Measurements from ENCODE around the gene GPSM3.

DNA sequence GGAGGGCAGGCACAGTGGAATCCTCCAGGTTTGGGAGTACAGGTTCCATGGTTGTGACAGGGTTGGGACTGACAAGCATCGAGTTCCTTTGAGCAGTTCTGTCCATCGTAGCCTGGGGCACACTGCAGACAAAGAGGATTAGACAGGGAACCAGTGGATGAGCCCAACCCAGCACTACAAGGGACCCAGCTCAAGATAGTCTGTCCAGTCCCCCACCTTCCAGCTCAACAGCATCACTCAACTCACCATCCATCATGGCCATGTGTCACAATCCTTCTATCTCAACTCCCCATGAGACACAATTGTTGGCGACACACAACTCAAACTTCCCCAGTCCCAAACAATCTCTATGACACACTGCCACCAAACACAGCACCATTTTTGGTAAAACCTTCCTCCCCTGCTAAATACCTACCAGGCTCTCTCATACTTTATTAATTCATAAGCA lies 11.8 kb upstream of the GPSM3 start:
- no peak for TF ChIP-seq CTCF (IDR thresholded peaks at IDR 0.05)
- TF ChIP-seq POLR2A (IDR thresholded peaks at IDR 0.05) = no peak
